Measurements from ENCODE around the gene DLK1.

DLK1 gene

DNA sequence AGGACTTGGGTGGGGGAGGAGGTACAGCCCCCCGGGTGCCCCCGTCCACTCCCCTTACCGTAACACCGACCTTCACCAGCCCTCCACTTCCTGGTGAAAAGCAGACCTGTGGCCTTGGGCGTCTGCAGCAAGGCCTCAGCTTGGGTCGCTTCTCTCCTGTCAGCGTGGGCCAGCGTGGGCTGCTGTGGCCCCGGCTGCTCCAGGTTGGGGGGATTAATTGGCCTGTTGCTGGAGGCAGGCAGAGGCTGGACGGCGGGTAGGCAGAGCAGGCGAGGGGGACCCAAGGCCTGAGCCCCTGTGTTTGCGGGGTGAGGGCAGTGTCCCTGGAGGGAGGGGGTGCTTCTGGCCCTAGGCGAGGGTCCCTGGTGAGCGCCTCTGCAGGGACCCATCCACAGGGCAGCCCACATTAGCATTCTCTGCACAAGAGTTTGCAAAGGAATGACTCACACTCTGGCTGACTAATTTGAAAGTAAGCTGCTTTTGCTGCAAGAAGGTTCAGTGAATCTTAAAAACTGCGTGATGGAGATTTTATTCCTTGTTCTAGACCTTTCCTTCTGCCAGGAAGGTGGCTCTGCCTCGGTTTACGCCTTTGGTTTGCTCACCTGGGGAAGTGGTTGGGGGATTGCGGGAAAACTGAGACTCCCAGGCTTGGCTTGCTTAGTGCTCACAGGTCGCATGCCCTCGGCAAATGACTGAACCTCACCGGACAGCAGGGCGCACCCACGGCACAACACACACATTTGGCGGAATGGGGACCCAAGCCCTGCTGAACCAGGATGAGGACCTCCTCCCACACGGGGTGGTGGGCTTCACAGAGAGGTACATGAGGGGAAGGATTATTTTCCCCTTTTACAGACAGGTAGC, 37.9 kb upstream of the DLK1 start:
- Mint-ChIP-seq H3K27me3 (peaks cover 26% of the 10 kb centered on the region), H3K9me3 (no peaks in the 10 kb centered on the region), H3K4me3 (no peak overlapping the region), H3K36me3 (ENCODE audit: low read depth) (no peaks in the 10 kb centered on the region), H3K4me1 (ENCODE audit: low read depth) (no peaks in the 10 kb centered on the region), H3K27ac (no peak overlapping the region)
- no peak for DNase-seq

DNA sequence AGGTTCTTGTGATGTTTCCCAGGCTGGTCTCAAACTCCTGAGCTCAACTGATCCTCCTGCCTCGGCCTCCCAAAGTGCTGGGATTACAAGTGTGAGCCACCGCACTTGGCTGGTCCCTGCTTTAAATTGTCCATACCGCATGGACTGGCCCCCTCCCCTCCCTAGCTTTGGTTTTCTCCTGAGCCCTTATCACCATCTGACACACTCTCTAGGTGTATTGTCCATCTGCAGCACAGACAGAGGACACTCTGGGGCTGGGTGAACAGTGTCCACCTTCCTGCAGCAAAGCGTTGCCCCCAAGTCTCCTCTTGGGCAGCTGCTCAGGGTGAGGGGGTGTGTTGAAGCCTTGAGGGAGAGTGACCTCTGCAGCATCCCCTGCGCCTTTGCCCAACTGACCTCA, 36.0 kb upstream of the DLK1 start:
- no peaks in the 10 kb centered on the region for H3K36me3 Mint-ChIP-seq (ENCODE audit: low read depth)

GRCh38 chr14:100691395-100692056, 35.2 kb upstream of the DLK1 start:
- Mint-ChIP-seq H3K4me3 (no peak overlapping the region), H3K36me3 (ENCODE audit: low read depth) (no peaks in the 10 kb centered on the region), H3K27me3 (peaks cover 31% of the 10 kb centered on the region), H3K9me3 (no peaks in the 10 kb centered on the region), H3K4me1 (ENCODE audit: low read depth) (no peaks in the 10 kb centered on the region), H3K27ac (no peak overlapping the region)
- no peak for DNase-seq

More for the DNA sequence above, 36.0 kb upstream of the DLK1 start:
- Mint-ChIP-seq H3K27ac (no peak overlapping the region), H3K4me3 (no peak overlapping the region), H3K27me3 (peaks cover 30% of the 10 kb centered on the region), H3K4me1 (ENCODE audit: low read depth) (no peaks in the 10 kb centered on the region), H3K9me3 (no peaks in the 10 kb centered on the region)
- DNase-seq, result no peak

GRCh38 chr14:100692256-100692655, 34.4 kb upstream of the DLK1 start:
- Mint-ChIP-seq H3K4me3 (no peak overlapping the region), H3K4me1 (ENCODE audit: low read depth) (no peaks in the 10 kb centered on the region), H3K36me3 (ENCODE audit: low read depth) (no peaks in the 10 kb centered on the region), H3K9me3 (no peaks in the 10 kb centered on the region), H3K27ac (no peak overlapping the region), H3K27me3 (peaks cover 34% of the 10 kb centered on the region)
- no peak for DNase-seq

DNA sequence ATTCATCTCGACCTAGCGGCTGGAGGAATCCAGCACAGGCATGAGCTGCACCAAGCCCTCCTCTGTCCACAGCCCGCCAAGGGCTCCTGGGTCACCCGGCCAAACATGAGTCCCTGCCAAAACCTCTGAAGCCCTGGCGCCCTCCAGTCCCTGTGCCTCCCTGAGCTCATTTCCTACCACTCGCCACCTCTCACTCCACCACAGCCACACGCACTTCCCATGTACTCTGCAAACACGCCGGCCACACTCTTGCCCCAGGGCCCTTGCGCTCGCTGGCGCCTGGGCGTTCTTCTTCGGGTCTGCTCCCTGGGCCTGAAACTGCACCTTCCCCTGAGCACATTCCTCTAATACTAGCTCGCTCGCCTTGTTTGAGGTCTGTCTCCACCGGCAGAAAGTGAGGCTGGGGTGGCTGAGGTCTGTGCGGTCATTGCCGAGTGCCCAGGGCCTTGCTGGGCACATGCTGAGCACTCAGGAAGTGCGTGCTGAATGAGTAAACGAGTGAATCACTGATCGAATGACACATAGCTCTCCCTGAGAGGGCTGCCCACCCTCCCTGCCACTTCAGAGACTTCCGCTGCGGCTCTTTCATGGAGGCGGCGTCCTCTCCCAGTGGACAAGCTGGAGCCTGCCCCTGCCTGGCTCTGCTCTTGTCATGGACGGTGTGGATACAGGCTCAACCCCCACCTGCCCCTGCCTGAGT, 33.7 kb upstream of the DLK1 start:
- no peak overlapping the region for H3K4me3 Mint-ChIP-seq
- H3K9me3 Mint-ChIP-seq, result no peaks in the 10 kb centered on the region
- peaks cover 34% of the 10 kb centered on the region for H3K27me3 Mint-ChIP-seq
- no peaks in the 10 kb centered on the region for H3K4me1 Mint-ChIP-seq (ENCODE audit: low read depth)
- H3K36me3 Mint-ChIP-seq (ENCODE audit: low read depth), result no peaks in the 10 kb centered on the region
- H3K27ac Mint-ChIP-seq, result no peak overlapping the region
- no peak for DNase-seq

GRCh38 chr14:100693877-100694578, 32.7 kb upstream of the DLK1 start:
- H3K4me3 Mint-ChIP-seq, result no peak overlapping the region
- no peaks in the 10 kb centered on the region for H3K9me3 Mint-ChIP-seq
- no peak for DNase-seq
- H3K27ac Mint-ChIP-seq, result no peak overlapping the region
- peaks cover 39% of the 10 kb centered on the region for H3K27me3 Mint-ChIP-seq
- no peaks in the 10 kb centered on the region for H3K36me3 Mint-ChIP-seq (ENCODE audit: low read depth)
- no peaks in the 10 kb centered on the region for H3K4me1 Mint-ChIP-seq (ENCODE audit: low read depth)

GRCh38 chr14:100694579-100695422, 31.9 kb upstream of the DLK1 start:
- Mint-ChIP-seq H3K27me3 (peaks cover 42% of the 10 kb centered on the region), H3K4me1 (ENCODE audit: low read depth) (no peaks in the 10 kb centered on the region), H3K4me3 (no peak overlapping the region), H3K9me3 (no peaks in the 10 kb centered on the region), H3K36me3 (ENCODE audit: low read depth) (no peaks in the 10 kb centered on the region), H3K27ac (no peak overlapping the region)
- DNase-seq, result no peak

GRCh38 chr14:100695423-100695738, 31.3 kb upstream of the DLK1 start:
- H3K36me3 Mint-ChIP-seq (ENCODE audit: low read depth), result no peaks in the 10 kb centered on the region
- no peak for DNase-seq
- no peak overlapping the region for H3K4me3 Mint-ChIP-seq
- H3K27me3 Mint-ChIP-seq, result peaks cover 40% of the 10 kb centered on the region
- H3K4me1 Mint-ChIP-seq (ENCODE audit: low read depth), result no peaks in the 10 kb centered on the region
- no peaks in the 10 kb centered on the region for H3K9me3 Mint-ChIP-seq
- H3K27ac Mint-ChIP-seq, result no peak overlapping the region

- Mint-ChIP-seq H3K4me3 (no peak overlapping the region), H3K27ac (no peak overlapping the region), H3K36me3 (ENCODE audit: low read depth) (no peaks in the 10 kb centered on the region), H3K4me1 (ENCODE audit: low read depth) (no peaks in the 10 kb centered on the region), H3K9me3 (no peaks in the 10 kb centered on the region), H3K27me3 (peaks cover 35% of the 10 kb centered on the region)
- DNase-seq, result no peak
Measured at GRCh38 chr14:100696008-100696407, 30.7 kb upstream of the DLK1 start.

DNA sequence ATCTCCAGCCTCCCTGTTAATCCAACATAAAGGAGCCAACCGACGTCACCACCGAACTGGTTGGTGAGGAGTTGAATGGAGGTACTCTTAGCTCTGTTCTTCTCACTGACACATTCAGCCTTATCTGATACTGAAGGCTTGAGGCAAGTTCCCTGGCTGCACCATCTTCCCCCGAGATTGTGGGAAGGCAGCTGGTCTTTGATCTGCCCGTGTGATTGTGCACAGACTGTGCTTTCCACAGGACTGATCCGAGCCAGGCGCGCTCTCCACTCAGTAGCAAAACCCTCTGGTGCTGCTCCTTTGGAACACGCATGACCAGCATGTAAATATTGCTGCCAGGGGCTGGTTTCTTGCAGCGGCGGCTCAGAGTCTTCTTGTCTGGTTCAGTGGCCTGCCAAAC, 30.1 kb upstream of the DLK1 start:
- Mint-ChIP-seq H3K27me3 (peaks cover 30% of the 10 kb centered on the region), H3K4me1 (ENCODE audit: low read depth) (no peaks in the 10 kb centered on the region), H3K27ac (no peak overlapping the region), H3K9me3 (no peaks in the 10 kb centered on the region), H3K4me3 (no peak overlapping the region), H3K36me3 (ENCODE audit: low read depth) (no peaks in the 10 kb centered on the region)
- no peak for DNase-seq

DNA sequence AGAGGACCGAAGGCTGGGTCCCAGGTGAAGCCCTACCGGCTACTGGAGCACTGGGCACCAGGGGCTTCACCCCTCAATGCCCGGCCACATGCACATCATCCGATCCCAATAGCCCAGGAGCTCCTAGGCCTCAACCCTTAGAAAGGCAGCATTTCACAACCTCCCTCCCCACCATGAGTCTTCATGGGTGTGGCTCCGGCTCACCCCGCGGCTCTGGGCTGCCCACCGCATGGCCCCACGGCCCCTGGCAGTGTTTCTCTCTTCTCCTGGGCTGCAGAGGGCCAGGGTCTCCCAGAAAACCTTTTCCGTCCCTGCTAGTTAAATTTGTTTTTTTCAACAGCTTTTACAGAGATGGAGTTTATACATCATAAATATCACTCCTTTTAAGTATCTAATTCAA, 28.6 kb upstream of the DLK1 start:
- Mint-ChIP-seq H3K27me3 (peaks cover 21% of the 10 kb centered on the region), H3K36me3 (ENCODE audit: low read depth) (no peaks in the 10 kb centered on the region), H3K27ac (no peak overlapping the region), H3K4me1 (ENCODE audit: low read depth) (no peaks in the 10 kb centered on the region), H3K4me3 (no peak overlapping the region), H3K9me3 (no peaks in the 10 kb centered on the region)
- DNase-seq, result no peak

- Mint-ChIP-seq H3K27ac (no peak overlapping the region), H3K4me3 (no peak overlapping the region), H3K36me3 (ENCODE audit: low read depth) (no peaks in the 10 kb centered on the region), H3K4me1 (ENCODE audit: low read depth) (no peaks in the 10 kb centered on the region), H3K27me3 (peaks cover 16% of the 10 kb centered on the region), H3K9me3 (no peaks in the 10 kb centered on the region)
- DNase-seq, result no peak
Measured at GRCh38 chr14:100698666-100699448, 27.8 kb upstream of the DLK1 start.

DNA sequence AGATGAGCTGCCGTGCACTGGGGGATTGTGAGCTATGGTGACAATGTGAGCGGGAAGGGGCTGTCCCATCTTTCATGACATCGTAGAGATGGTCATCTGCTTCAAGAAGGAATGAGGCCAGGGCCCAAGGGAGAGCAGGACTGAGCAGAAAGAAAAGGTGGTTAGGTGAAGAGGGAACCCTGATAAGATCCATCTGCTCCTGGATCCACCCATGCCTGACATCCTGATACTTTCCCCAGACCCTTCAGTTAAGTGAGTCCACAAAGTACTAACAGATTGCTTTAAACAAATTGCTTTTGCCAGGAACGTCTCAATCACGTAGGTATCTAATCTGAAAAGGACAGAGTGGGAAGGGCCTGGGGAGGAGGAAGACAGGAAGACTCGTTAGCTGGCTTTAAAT, 25.4 kb upstream of the DLK1 start:
- H3K4me3 Mint-ChIP-seq, result no peak overlapping the region
- no peaks in the 10 kb centered on the region for H3K36me3 Mint-ChIP-seq (ENCODE audit: low read depth)
- H3K4me1 Mint-ChIP-seq (ENCODE audit: low read depth), result no peaks in the 10 kb centered on the region
- H3K27ac Mint-ChIP-seq, result no peak overlapping the region
- H3K9me3 Mint-ChIP-seq, result no peaks in the 10 kb centered on the region
- H3K27me3 Mint-ChIP-seq, result peaks cover 18% of the 10 kb centered on the region
- no peak for DNase-seq
